NCI-H146 (cell line): ENCODE data around the gene UHRF1.
"Not testable (repeated sequence)": the region's sequence is repeated elsewhere in the genome, so short reads cannot be mapped to it uniquely, and the experiment has no call there.

Experiments used
- DNase-seq: peaks from one replicate; lab custom pipeline; 2025; lab: John Stamatoyannopoulos, UW

Gene UHRF1

DNA sequence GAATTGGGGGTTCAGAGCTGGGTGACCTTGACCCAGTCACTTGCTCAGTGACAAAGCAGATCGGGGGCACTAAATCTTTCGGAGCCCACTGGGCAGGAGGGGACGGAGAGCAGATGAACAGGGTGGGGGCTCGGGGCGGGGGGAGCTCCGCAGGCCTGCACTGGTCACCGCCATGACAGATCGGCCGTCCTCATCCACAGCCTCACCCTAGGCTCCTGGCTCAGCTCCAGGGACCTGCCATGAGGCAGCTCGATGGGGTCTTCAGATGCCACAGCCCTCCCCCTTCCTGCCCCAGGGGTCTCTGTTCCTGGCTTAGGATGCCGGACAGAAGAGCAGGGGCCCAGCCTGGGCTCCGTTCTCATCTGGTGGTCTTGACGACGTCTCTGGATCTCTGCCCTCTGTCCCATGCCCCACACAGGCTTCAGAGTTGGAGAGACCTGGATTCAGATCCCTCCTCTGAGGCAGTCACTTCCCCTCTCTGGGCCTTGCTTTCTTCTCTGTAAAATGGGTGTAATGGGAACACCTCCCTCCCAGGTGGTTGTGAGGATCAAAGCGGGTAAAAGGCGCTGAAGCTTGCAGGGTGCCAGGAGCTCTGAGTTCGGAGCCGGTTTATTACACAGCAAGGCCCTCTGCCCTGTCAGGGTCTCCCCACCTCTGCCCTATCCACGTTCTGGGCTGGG lies 62.7 kb downstream of the UHRF1 start:
- DNase-seq: no peak

DNA sequence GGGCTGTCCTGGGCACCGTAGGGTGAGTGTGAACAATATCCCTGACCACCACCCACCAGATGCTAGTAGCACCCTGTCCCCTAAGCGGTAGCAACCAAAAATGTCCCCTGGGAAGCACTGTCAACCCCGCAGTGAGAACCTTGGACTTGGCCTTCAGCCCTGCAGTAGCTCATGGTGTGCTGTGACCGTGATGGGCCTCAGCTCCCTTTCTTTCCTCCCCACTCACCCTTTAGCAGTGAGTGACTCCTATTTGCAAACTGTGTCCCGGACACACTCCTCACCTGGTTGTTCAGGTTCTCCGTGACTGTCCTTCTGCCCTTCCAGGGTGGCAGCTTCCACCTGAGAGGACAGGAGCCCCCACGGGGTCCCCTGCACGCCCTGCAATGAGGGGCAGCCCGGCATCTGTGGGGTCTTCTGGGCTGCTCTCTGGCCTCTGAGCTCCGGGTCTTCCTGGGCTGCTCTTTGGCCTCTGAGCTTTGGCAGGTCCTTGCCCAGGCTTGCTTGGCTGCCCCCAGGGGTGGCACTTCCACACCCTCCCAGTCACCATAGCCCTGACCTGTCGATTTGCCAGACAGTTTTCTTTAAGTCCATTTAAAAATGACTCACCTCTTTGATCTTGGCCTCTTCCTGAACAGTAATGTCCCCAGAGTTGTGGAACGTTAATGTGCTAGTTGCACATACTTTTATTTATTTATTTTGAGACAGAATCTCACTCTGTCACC lies 63.4 kb downstream of the UHRF1 start:
- DNase-seq: no peak

DNA sequence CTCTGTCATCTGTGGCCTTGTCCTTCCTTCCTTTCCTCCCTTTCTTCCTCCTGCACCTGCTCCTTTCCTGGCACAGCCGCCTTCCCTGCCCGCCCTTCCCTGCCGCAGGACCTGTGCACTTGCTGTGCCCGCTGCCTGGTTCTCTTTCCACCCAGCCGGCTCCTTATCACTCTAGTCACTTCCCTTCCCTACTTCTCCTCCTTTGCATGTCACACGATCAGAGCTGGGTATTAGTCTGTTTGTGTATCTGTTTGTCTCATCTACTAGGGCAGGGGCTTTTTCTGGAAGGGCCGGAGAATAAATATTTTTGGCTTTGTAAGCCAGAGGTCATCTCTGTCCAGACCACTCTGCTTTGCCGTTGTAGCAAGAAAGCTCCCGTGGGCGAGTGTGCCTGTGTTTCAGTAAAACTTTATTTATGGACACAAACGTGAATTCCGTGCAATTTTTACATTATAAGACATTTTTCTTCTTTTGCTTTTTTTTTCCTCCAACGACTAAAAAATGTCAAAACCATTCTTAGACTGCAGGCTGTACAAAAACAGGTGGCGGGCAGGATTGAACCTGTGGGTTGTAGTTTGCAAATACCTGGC lies 65.7 kb downstream of the UHRF1 start:
- no peak for DNase-seq

DNA sequence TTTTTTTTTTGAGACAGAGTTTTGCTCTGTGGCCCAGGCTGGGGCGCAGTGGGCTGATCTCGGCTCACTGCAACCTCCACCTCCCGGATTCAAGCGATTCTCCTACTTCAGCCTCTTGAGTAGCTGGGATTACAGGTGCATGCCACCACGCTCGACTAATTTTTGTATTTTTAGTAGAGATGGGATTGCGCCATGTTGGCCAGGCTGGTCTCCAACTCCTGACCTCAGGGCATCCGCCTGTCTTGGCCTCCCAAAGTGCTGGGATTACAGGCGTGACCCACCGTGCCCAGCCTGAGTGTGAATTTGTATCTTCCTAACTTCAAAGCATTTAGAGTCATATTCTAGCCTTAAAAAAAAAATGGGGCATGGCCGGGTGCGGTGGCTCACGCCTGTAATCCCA lies 66.3 kb downstream of the UHRF1 start:
- not testable (repeated sequence) for DNase-seq

DNA sequence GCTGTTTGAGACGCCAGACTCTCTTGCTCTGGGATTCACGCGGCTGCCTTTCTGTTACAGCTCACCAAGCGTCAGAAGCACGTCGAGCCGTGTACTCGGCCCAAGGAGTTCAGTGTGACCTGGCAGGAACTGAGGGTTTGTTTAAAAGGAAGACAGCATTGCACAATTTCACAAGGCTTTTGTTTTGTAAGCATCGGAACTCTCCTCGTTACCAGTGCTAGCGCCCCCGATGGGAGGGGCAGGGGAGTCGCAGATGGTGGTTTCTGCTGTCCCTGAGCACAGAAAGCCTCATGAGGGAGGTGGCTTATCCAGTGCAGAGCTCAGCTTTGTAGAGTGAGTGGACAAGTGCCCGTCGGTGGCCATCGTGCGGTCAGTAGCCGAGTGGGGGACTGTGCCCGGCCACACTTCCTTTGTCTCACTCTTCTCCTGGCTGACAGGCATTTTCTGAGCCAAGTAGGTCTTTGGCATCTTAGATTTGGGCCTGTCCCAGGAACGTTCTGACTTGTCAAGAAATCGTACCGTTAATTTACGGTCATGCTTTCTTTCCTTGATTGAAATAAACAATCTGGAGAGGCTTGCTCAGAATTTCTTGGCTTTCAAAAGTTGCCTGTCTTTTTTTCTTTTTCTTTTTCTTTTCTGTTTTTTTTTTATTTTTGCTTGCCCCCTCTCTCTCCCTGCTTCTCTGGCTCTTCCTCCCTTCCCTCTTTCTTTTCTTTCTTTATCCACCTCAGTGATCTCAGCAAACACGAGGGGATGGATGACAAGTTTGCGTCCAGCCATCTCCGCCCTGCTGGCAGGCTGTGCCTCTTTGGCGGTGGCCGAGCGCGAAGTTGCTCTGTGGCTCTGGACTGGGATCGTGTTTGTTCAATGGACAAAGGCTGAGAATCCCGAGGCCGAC lies 67.3 kb downstream of the UHRF1 start:
- DNase-seq: no peak

DNA sequence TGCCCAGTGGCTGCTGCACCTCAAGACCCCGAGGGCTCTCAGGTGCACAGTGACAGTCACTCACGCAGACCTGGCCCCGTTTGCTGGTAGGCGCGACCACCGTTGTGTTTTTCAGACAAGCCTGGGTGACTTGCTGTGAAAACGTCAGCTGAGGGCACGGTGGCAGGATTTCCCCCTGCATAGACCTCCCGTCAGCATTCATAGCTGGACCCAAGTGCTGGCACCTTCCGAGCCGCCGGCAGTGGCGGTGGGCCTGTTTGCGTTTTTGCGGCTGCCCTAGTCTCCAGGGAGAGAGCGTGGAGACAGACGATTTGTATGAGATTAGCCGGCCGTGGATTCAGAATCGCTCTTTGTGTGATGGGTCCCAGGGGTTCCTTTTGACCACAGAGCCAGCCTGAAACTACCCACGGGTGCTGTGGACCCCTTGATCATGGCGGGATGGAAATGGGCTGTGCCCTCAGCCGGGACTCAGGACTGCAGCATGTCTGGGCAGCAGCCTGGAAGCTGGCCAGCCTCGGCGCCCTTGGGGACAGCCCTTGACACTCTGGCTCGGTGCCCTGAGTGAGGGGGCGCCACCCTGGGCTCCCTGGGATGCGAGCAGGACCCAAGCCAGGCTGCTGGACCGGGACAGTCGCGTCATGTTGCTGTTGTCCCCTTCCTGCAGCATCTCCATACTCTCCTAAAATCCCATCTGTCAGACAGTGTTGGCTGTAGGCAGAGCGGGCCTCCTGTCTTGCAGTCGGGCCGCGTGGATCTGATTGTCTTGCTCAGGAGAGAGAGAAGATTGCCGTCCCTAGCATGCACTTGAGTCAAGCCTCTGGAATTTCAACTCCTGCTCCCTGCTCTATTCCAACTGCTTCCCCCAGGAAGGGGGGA lies 68.2 kb downstream of the UHRF1 start:
- no peak for DNase-seq

DNA sequence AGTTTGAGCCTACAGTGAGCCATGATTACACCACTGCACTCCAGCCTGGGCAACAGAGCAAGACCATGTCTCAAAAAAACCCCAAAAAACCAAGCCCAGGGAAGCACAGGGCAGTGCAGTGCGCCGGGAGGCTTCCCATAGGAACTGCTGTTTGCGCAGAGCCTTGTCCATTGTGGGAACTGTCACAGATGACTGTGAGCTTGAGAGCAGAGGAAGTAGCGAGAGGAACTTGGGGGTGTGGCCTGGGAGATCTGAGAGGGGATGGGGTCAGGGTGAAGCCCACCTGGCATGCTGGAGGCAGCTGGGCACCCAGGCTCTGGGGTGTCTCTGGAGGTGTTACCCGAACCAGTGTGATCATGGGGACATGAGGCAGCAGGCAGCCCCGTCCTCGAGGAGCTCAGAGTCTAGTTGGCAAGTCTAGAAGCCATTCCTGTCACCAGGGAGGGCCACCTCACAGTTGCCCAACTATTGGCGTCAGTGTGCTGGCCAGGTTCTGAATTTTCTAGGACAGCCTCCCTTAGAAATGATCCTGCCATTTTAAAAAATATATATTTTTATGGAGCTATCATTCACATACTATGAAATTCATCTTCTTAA lies 70.0 kb downstream of the UHRF1 start:
- DNase-seq: no peak

DNA sequence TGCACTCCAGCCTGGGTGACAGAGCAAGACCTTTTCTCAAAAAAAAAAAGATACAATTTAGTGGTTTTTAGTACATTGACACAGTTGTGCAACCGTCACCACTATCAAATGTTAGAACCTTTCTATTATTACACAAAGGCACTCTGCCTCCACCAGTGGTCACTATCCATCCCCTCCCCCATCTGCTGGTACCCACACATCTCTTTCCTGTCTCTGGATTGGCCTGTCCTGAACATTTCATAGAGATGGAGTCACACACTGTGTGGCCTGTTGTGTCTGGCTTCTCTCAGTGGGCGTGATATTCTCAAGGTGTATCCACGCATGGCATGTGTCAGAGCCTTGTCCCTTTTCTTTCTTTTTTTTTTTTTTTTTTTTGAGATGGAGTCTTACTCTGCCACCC lies 70.8 kb downstream of the UHRF1 start:
- DNase-seq: no peak

DNA sequence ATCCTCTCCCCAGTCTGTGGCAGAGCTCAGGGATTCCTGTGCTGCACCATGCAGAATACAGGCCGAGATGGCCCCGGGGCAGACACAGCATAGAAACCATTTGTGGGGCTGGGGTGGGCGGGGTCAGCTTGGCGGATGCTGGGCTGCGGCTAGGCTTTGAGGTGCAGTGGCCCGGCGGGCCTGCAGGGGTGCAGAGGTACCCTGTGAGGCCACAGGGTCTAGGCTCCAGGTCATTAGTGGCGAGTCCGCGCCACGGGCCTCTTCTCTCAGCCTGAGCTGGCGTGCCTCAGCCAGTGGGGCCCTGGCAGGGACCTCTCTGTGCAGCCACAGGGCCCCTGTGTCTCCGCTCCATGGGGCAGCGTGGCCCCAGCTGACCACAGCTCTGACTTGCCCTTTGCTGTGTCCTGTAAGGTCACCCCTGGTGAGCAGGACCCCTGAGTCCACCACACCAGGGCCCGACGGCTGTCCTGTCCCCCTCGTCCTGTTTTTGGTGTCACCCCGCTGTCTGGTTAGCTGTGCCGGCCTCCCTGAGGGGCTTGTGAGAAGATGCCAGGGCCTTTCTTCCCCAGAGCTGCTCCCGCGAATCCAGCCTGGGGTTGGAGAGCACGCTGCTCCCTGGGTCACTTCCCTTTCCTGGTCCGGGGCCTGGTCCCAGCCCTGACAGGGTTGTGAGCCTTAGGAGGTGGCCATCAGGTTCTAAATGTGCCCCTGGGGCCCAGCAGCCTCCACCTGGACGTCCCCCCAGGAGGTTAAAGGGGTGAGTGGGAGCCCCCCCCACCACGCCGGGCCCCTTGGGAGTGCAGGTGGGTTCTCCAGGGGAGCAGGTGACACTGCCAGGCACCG lies 71.8 kb downstream of the UHRF1 start:
- no peak for DNase-seq

DNA sequence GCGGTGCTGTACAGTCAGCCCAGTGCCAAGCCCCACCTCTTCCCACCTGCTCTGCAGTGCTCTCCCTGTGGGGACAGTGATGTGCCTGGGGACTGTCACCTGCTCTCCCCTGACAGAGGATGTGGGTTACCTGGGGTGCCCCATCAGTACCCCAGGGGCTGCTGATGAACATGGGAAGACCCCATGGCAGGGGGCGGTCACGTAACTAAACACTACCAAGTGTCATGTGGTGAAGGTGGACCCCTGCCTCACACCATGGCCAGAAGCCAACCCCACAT lies 72.3 kb downstream of the UHRF1 start:
- no peak for DNase-seq

DNA sequence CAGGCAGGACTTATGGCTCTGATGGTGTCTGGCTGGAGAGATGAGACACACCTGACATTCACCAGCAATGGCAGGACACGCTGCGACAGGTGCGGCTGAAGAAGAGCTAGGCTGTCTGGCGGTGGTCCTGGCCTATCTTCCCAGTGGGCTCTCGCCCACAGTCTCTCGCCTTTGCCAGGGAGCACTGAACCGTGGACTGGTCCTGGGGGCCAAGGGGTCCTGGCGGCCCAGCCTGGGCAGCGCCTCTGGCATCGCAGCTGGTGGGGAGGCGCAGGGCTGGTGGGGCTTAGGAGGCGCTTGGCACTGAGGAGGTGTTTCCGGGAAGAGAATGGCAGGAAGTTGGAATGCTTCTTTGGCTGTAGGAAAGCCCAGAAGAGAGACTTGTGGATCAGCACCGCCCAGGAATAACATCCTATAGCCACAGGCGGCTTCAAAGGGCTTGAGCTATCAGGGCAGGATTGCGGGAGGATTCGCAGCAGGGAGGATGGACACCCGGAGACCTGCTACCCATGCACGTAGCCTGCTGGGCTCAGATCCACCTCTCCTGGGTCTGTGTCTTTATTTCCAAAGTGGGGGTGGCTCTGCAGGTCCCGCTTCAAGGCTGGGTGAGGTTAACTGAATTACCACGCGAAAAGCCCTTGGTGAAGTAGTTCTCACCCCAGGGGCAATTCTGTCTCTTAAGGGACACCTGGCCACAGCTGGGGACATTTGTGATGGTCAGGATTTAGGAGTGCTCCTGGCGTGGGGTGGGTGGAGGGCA lies 74.2 kb downstream of the UHRF1 start:
- no peak for DNase-seq

DNA sequence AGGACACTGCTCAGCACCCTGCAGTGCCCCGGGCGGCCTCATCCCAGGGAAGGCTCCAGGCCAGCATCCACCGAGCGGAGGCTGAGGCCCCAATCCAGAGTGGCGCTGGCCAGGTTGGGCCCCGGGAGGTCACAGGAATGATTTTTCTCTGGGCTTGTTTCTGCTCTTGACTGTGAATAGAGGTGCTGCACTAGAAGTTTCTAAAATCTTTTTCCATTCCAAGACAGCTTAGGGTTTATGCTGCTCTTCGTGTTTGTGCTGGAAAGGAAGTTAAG lies 74.7 kb downstream of the UHRF1 start:
- DNase-seq: no peak

DNA sequence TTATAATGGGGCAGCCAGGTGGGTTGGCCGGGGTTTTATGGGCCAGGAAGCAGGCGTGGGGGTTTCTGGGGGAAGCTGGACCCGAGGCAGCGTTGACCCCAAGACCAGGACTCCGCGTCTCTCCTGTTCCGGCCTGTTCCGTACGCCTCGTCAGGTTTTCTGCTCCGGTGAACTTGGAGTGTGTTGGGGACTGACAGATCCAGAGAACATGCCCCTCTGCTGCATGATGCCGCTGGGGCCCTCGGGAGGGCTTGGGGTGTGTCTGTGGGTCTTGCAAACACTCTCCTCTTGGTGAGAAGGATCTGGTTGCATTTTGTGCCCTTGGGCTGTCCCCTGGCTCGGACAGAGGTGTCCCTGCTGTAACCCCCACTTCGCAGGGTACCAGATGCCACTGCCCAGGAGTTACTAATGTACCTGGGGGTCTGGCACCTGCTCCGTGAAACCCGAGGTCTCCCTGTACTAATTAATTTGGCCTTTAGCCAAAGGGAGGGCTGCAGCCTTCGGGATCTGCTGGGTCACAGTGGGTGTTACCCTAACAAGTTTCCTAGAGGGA lies 75.2 kb downstream of the UHRF1 start:
- DNase-seq: no peak

DNA sequence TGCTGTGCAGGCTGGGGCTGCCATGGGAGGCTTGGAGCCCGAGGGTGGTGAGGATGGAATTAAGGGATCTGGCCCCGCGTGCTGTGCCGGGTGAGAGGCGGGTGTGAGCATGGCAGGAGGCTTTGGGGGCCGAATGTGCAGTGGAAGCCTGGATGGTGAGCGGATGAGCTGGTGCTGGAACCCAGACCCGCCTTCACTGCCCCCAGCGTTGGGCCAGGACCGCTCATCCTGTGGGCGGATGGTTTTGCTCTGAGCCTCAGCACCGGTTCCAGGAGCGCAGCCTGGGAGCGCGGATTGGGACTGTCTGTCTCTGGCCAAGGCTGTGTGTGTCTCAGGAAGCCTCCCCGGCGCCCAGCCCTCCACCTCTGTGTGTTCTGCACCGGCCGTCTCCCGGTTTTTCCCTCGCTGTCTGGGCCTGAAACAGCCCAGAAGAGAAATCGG lies 76.3 kb downstream of the UHRF1 start:
- no peak for DNase-seq

DNA sequence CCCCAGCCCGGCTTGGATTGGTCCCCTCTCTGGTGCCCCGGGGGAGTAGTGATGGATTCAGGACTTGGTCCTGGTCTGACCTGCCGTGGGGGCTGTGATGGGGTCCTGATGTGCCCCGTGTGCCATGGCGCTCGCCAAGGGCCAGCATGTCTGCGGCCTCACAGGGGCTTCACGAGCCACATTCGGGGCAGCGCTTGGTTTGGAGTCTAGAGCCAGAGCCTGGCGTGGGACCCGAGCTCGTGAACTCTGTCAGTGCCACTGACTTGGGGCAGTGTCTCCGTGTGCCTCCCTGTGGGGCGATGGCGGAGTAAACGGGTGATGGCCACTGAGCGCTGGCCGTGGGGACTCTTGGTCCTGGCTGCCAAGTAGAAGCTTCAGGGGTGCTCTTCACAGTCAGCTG lies 76.8 kb downstream of the UHRF1 start:
- DNase-seq: no peak

DNA sequence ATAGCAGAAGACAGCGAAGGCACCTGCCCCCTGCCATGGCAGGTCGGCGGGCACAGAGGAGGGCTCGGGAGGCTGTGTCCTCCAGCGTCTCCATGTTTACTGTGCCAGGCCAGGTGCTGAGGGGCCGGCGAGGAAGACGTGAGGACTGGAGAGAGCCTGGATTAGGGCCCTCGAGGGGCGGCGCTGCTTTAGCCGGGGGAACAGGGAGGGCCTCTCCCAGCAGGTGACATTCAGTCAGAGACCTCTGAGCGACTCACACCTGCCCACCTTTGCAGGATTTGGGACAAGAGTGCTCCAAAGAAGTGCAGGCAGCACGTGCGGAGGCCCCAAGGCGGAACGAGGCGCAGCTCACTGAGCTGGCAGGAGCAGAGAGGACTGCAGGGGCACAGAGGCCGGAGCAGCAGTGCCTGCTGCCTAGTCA lies 77.2 kb downstream of the UHRF1 start:
- DNase-seq: no peak

DNA sequence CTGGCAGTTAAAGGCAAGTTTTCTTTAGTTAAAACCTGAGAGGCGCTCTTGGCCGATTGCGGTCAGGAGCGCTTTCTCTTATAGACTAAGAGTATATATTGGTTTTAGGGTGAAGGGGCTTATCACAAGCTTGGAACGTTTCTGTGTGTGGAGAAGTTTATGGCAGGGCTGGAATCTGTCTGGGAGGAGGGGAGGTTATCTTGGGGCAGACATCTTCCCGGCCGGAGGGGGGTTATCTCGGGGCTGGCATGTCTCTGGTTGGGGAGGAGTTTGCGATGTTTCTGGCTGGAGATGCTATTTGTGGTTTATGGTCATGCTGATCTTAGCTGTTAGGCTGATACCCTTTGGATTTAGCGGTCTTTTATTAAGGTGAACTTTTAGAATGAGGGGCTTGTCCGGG lies 78.0 kb downstream of the UHRF1 start:
- no peak for DNase-seq

DNA sequence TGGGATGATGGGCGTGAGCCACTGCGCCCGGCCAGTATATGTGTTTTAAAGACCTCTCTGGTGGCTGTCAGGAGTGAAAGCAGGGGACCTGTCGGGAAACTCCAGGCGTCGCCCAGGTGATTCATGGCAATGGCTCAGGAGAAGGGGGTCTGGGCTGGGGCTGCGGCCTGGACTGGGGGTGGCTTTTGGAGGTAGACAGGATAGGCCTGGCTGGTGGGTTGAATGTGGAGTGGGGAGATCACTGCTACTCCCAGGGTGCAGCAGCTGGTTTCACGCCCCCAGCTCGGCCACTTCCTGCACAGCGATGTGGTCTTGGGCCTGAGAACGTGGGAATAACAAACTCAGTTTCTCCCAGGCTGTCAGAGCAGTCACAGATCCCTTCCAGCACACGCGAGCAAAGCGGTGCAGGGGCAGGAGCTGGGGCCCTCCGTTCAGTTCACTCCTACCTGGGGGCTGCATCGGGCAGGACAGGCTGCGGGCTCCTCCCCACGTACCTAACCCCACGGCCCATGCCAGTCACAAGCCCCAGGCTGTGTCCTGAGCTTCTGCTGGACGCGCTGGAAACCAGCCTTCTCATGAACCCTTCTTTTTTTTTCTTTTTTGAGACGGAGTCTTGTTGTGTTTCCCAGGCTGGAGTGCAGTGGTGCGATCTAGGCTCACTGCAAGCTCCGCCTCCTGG lies 78.5 kb downstream of the UHRF1 start:
- DNase-seq: no peak

DNA sequence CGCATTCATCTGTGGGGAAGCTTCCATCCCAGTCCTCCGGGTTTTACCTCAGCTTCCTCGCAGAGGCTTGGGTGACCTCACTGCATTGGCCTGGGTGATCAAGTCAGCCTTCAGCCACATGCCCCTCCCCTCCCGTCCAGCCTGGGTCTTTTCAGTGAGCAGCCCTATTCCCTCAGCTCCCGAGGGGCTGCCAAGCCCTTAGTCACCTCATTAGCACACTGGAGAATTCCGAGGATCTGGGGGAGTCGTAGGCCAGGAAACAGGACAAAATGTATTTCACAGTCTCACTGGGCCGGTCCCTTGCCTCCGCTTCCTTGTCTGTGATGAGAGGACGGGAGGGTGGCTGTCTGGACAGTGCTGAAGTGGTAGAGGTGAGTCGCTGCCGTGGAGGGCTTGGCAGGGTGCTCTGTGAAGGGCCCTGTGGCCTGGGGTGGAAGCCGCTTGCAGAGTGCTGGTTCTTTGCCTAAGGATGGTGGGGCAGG lies 79.5 kb downstream of the UHRF1 start:
- DNase-seq: no peak
